ENCODE results near the gene MAPK12. TPM values are rescaled to one million over a fixed set of nuclear protein-coding genes. Genes with fewer than 3 reads are reported as not detected.

The MAPK12 gene
- total RNA-seq, 1 experiment from 2014 or later: 74.6 TPM

- CTCF ChIA-PET: no interaction called here
- no peak for ATAC-seq
Measured at GRCh38 chr22:50310031-50310722, 48.7 kb upstream of the MAPK12 start.

DNA sequence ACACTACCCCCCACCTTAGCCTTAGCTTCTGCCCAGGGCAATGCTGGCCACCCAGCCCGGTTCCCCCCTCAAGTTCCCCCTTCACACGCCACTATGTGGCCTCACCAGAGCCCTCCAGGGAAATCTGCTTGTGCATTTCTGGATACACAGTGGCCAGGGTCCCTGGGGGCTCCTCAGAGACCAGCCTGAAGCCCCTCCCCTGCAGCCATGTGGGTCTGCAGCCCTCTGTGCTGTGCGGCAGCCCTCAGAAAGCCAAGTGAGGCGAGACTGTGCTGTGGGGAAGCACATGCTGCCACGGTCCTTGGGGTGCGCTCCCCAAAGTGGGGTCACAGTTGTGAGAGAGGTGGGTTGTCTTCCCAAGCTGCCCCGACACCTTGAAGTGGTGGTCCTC lies 48.1 kb upstream of the MAPK12 start:
- BruUV-seq (replicated peaks): no TSS peak
- ChIA-PET CTCF (no interaction called here), POLR2A (no interaction called here)
- DNase-seq (ENCODE audit: low read depth, low spot score) (no peak), ATAC-seq (no peak)
- in situ Hi-C loops (cut with HindIII; ENCODE audit: low pct_unique_long_range_greater_than_20kb, low sequenced_read_pairs): no loop called here
- Histone ChIP-seq H3K36me3 (ENCODE audit: control insufficient read depth, insufficient read depth, low read length) (no peaks in the 10 kb centered on the region; the same call in 1 of the 2 replicates), H3K4me3 (ENCODE audit: low read depth in 2 of 2, low read length in 2 of 2) (no peak overlapping the region), H3K4me1 (ENCODE audit: control insufficient read depth, insufficient read depth, low read length) (peaks cover 38% of the 10 kb centered on the region), H3K9me3 (ENCODE audit: control insufficient read depth, insufficient read depth, low read depth, low read length) (no peaks in the 10 kb centered on the region), H3K27me3 (ENCODE audit: control insufficient read depth, insufficient read depth, low read length) (no peaks in the 10 kb centered on the region), H3K27ac (ENCODE audit: low read length) (no peak overlapping the region)
- no peak for TF ChIP-seq REST (IDR thresholded peaks at IDR 0.05; ENCODE audit: insufficient read depth in 1 of 2, low read depth in 2 of 2, low read length in 1 of 2)
- TF ChIP-seq, protein P1, sequence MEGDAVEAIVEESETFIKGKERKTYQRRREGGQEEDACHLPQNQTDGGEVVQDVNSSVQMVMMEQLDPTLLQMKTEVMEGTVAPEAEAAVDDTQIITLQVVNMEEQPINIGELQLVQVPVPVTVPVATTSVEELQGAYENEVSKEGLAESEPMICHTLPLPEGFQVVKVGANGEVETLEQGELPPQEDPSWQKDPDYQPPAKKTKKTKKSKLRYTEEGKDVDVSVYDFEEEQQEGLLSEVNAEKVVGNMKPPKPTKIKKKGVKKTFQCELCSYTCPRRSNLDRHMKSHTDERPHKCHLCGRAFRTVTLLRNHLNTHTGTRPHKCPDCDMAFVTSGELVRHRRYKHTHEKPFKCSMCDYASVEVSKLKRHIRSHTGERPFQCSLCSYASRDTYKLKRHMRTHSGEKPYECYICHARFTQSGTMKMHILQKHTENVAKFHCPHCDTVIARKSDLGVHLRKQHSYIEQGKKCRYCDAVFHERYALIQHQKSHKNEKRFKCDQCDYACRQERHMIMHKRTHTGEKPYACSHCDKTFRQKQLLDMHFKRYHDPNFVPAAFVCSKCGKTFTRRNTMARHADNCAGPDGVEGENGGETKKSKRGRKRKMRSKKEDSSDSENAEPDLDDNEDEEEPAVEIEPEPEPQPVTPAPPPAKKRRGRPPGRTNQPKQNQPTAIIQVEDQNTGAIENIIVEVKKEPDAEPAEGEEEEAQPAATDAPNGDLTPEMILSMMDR (IDR thresholded peaks at IDR 0.05): no peak
- no peak for TF ChIP-seq TCF7L2 (IDR thresholded peaks at IDR 0.05; ENCODE audit: low read depth, low read length)
- no peak for TF ChIP-seq SIN3A (IDR thresholded peaks at IDR 0.05; ENCODE audit: borderline replicate concordance, insufficient read depth, low read depth, low read length)
- no peak for TF ChIP-seq POLR2AphosphoS5 (IDR thresholded peaks at IDR 0.05; ENCODE audit: low read depth, low read length)
- intact Hi-C loops (cut with micrococcal nuclease; ENCODE audit: unreplicated experiment): no loop called here

More at GRCh38 chr22:50310031-50310722, 48.7 kb upstream of the MAPK12 start:
- H3K4me3 ChIP-seq (ENCODE audit: low read depth in 2 of 2, low read length in 2 of 2): no peak overlapping the region
- H3K27me3 ChIP-seq (ENCODE audit: control insufficient read depth, insufficient read depth, low read length): no peaks in the 10 kb centered on the region
- intact Hi-C loops (cut with micrococcal nuclease; ENCODE audit: unreplicated experiment) (no loop called here), in situ Hi-C loops (cut with HindIII; ENCODE audit: low pct_unique_long_range_greater_than_20kb, low sequenced_read_pairs) (no loop called here)
- TF ChIP-seq SIN3A (IDR thresholded peaks at IDR 0.05; ENCODE audit: borderline replicate concordance, insufficient read depth, low read depth, low read length) (no peak), TCF7L2 (IDR thresholded peaks at IDR 0.05; ENCODE audit: low read depth, low read length) (no peak), REST (IDR thresholded peaks at IDR 0.05; ENCODE audit: insufficient read depth in 1 of 2, low read depth in 2 of 2, low read length in 1 of 2) (no peak), POLR2AphosphoS5 (IDR thresholded peaks at IDR 0.05; ENCODE audit: low read depth, low read length) (no peak)
- TF ChIP-seq, protein P1 (IDR thresholded peaks at IDR 0.05): no peak
- no TSS peak for BruUV-seq (replicated peaks)
- POLR2A ChIA-PET: no interaction called here
- no peak overlapping the region for H3K27ac ChIP-seq (ENCODE audit: low read length)
- peaks cover 33% of the 10 kb centered on the region for H3K4me1 ChIP-seq (ENCODE audit: control insufficient read depth, insufficient read depth, low read length)
- no peaks in the 10 kb centered on the region; the same call in 1 of the 2 replicates for H3K36me3 ChIP-seq (ENCODE audit: control insufficient read depth, insufficient read depth, low read length)
- no peak for DNase-seq (ENCODE audit: low read depth, low spot score)
- no peaks in the 10 kb centered on the region for H3K9me3 ChIP-seq (ENCODE audit: control insufficient read depth, insufficient read depth, low read depth, low read length)
